Astrocyte of the spinal cord (primary cell): ENCODE data around the gene DDX55.
A peak's percentile ranks its signal among the peaks of the same experiment; 100 is the strongest.
"Not testable (repeated sequence)": the region's sequence is repeated elsewhere in the genome, so short reads cannot be mapped to it uniquely, and the experiment has no call there.

Source experiments
- DNase-seq: peaks from one replicate; pipeline ENCODE4 v3.0.0; 2011; ENCODE audit warnings: low read depth, low spot score
- H3K4me3 ChIP-seq: 2 replicates; pipeline ENCODE4 v1.5.1; 2011; ENCODE audit warnings: low read depth, mild to moderate bottlenecking, low read length, moderate library complexity
- CTCF ChIP-seq: IDR thresholded peaks from 2 replicates; pipeline ENCODE4 v1.5.1; 2012; ENCODE audit warnings: low read depth, mild to moderate bottlenecking, low read length, inconsistent platforms
- in situ Hi-C: cut with HindIII; loops from 2 replicates; pipeline ENCODE4 v1.10.0; 2017; ENCODE audit warnings: low sequenced_read_pairs

The DDX55 gene

GRCh38 chr12:123597100-123597499 is 4.8 kb upstream of the DDX55 start:
- DNase-seq: no peak
- in situ Hi-C loops: no loop called here
- no peak for TF ChIP-seq CTCF
- no peak overlapping the region for H3K4me3 ChIP-seq

- no peak for DNase-seq
- no peak for TF ChIP-seq CTCF
- H3K4me3 ChIP-seq: no peak overlapping the region
- in situ Hi-C loops: no loop called here
Measured at GRCh38 chr12:123598522-123598921, 3.4 kb upstream of the DDX55 start.

- no peak overlapping the region for H3K4me3 ChIP-seq
- no peak for TF ChIP-seq CTCF
- DNase-seq: no peak
- in situ Hi-C loops: no loop called here
Measured at GRCh38 chr12:123599310-123599709, 2.6 kb upstream of the DDX55 start.

GRCh38 chr12:123599721-123600120 is 2.2 kb upstream of the DDX55 start:
- no peak for DNase-seq
- no peak for TF ChIP-seq CTCF
- in situ Hi-C loops: no loop called here
- H3K4me3 ChIP-seq: no peak overlapping the region

- H3K4me3 ChIP-seq: peak overlapping the region; percentile 92
- in situ Hi-C loops: no loop called here
- no peak for TF ChIP-seq CTCF
- DNase-seq: no peak
Measured at GRCh38 chr12:123602651-123603195, 824 bp downstream of the DDX55 start.

GRCh38 chr12:123603495-123603894 is 1.6 kb downstream of the DDX55 start:
- H3K4me3 ChIP-seq, DNase-seq, in situ Hi-C loops: not testable (repeated sequence)

GRCh38 chr12:123607756-123608155 is 5.9 kb downstream of the DDX55 start:
- no peak for DNase-seq
- in situ Hi-C loops: no loop called here
- TF ChIP-seq CTCF: no peak
- no peak overlapping the region for H3K4me3 ChIP-seq
